Spleen (tissue), 7 donors: ENCODE measurements around the gene MAP3K7CL.

ENCODE experiments used
- POLR2A ChIP-seq, 3 donors: fragments of 450-650 bp; IDR thresholded peaks; one replicate each; pipeline ENCODE4 v1.5.1; 2017; ENCODE audit warnings: antibody characterized with exemption in 3 of 3, mild to moderate bottlenecking in 1 of 3
- POLR2AphosphoS5 ChIP-seq, 3 donors: sonication (generic); formaldehyde crosslinking; IDR thresholded peaks; one replicate each; pipeline ENCODE4 v1.5.1; 2017; ENCODE audit warnings: antibody characterized with exemption in 3 of 3
- TF ChIP-seq, protein P1 (sequence below), 11 experiments: fragments of 200-600 bp in 7 of 11; fragments of 450-650 bp in 4 of 11; sonication (generic) in 4 of 11; IDR thresholded peaks in 8 of 11; conservative IDR thresholded peaks in 3 of 11; 1 replicate in 7 of 11; 2 replicates in 4 of 11; pipeline versions ENCODE4 v1.4.0 to v1.8.0; 2016 to 2021; ENCODE audit warnings: antibody characterized with exemption in 11 of 11, inconsistent platforms in 4 of 11, mild to moderate bottlenecking in 1 of 11
- donor health status: DM: no; HTN: no; CAD: no; lungs with moderate emphysema.
- donor health status: DM: no; HTN: no; CAD: no.
- donor health status: DM: no; HTN: no; CAD: no.

DNA sequence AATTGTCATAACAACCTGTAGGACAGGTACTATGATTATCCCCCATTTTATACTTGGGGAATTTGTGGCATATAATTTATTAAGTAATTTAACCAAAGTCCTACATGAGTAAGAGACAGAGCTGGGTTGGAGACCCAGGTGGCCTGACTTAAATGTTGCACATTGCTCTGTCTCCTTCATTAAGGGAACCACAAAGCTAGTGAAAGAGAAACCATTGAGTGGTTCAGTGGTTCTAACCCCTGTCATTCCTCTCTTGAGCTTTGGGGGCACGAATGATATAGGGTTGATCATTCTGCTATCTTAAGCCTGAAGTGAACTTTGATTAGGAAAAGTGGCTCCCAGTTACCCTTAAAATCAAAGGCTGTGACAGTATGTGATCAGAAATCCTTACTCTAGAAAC lies 5.3 kb upstream of the MAP3K7CL start:
- TF ChIP-seq POLR2AphosphoS5 (IDR thresholded peaks at IDR 0.05) (no peak), POLR2A (IDR thresholded peaks at IDR 0.05) (no peak)
- TF ChIP-seq, protein P1, sequence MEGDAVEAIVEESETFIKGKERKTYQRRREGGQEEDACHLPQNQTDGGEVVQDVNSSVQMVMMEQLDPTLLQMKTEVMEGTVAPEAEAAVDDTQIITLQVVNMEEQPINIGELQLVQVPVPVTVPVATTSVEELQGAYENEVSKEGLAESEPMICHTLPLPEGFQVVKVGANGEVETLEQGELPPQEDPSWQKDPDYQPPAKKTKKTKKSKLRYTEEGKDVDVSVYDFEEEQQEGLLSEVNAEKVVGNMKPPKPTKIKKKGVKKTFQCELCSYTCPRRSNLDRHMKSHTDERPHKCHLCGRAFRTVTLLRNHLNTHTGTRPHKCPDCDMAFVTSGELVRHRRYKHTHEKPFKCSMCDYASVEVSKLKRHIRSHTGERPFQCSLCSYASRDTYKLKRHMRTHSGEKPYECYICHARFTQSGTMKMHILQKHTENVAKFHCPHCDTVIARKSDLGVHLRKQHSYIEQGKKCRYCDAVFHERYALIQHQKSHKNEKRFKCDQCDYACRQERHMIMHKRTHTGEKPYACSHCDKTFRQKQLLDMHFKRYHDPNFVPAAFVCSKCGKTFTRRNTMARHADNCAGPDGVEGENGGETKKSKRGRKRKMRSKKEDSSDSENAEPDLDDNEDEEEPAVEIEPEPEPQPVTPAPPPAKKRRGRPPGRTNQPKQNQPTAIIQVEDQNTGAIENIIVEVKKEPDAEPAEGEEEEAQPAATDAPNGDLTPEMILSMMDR (IDR thresholded peaks at IDR 0.05 in 8 of 11, conservative IDR thresholded peaks at IDR 0.05 in 3 of 11), result no peak
